Epithelial cell of proximal tubule (primary cell): ENCODE results near the gene TGFBR3. TPM values are rescaled to one million over a fixed set of nuclear protein-coding genes. Genes with fewer than 3 reads are reported as not detected.

ENCODE experiments used
- DNase-seq: peaks from one replicate; pipeline ENCODE4 v3.0.0-alpha.2; 2011; ENCODE audit warnings: low read depth
- H3K4me3 ChIP-seq: 2 replicates; pipeline ENCODE4 v1.5.1; 2011; ENCODE audit warnings: low read depth, mild to moderate bottlenecking, low read length
- CTCF ChIP-seq: conservative IDR thresholded peaks from 2 replicates; pipeline ENCODE4 v1.5.1; 2012; ENCODE audit warnings: low read depth, mild to moderate bottlenecking, low read length
- total RNA-seq: library from RNA; depleted of rRNA; stranded (reverse); fragments of >200 nt; gene quantifications from 2 replicates; pipeline ENCODE4 v1.2.3, GENCODE V29; 2015

The TGFBR3 gene
- total RNA-seq, 1 donor from 2014 or later, result 6.9 TPM

- TF ChIP-seq CTCF, result no peak
- no peak for DNase-seq
- no peak overlapping the region for H3K4me3 ChIP-seq
Measured at GRCh38 chr1:91796390-91796654, 89.6 kb downstream of the TGFBR3 start.

- no peak for DNase-seq
- no peak overlapping the region for H3K4me3 ChIP-seq
- TF ChIP-seq CTCF, result no peak
Measured at GRCh38 chr1:91795591-91796389, 90.2 kb downstream of the TGFBR3 start.

GRCh38 chr1:91793877-91794276, 92.1 kb downstream of the TGFBR3 start:
- H3K4me3 ChIP-seq, result no peak overlapping the region
- no peak for DNase-seq
- TF ChIP-seq CTCF, result no peak

GRCh38 chr1:91793189-91793588, 92.8 kb downstream of the TGFBR3 start:
- no peak for TF ChIP-seq CTCF
- no peak for DNase-seq

GRCh38 chr1:91792489-91793071, 93.4 kb downstream of the TGFBR3 start:
- no peak for TF ChIP-seq CTCF
- H3K4me3 ChIP-seq, result no peak overlapping the region
- DNase-seq, result no peak

More at GRCh38 chr1:91793189-91793588, 92.8 kb downstream of the TGFBR3 start:
- no peak overlapping the region for H3K4me3 ChIP-seq

GRCh38 chr1:91791691-91792488, 94.1 kb downstream of the TGFBR3 start:
- H3K4me3 ChIP-seq, result no peak overlapping the region
- no peak for TF ChIP-seq CTCF
- no peak for DNase-seq
